PC-9 (cell line): ENCODE results near the gene MAGI2. TPM values are rescaled to one million over a fixed set of nuclear protein-coding genes. Genes with fewer than 3 reads are reported as not detected.
"Not testable (repeated sequence)": the region's sequence is repeated elsewhere in the genome, so short reads cannot be mapped to it uniquely, and the experiment has no call there.

Source experiments
- BruUV-seq: library from RNA; stranded (reverse); fragments of 400-500 nt; replicated peaks from 2 replicates; lab custom pipeline; 2021; lab: Mats Ljungman, UMichigan
- CTCF ChIA-PET: fragments of 300-600 bp; sonication (Branson Sonifier 250); formaldehyde crosslinking; loops from one replicate; lab custom pipeline; 2022; ENCODE audit warnings: antibody characterized with exemption; lab: Charles Lee
- POLR2A ChIA-PET: fragments of 300-600 bp; sonication (Branson Sonifier 250); formaldehyde crosslinking; loops from one replicate; lab custom pipeline; 2022; ENCODE audit warnings: antibody characterized with exemption; ENCODE audit not compliant: unreplicated experiment; lab: Charles Lee
- DNase-seq, 2 experiments: peaks; one replicate each; pipeline versions ENCODE4 v3.0.0 to v3.0.0-alpha.2; 2015 to 2022; ENCODE audit warnings: mixed read lengths in 1 of 2
- H2AFZ ChIP-seq: fragments of 200-600 bp; sonication (generic); 2 replicates; pipeline ENCODE4 v1.8.1; 2017; ENCODE audit warnings: antibody characterized with exemption
- H3F3A ChIP-seq: fragments of 200-600 bp; sonication (generic); 2 replicates; pipeline ENCODE4 v1.8.1; 2017; ENCODE audit warnings: antibody characterized with exemption, mild to moderate bottlenecking, low read depth; ENCODE audit not compliant: insufficient read depth
- H3K27ac ChIP-seq: fragments of 200-600 bp; sonication (generic); 2 replicates; pipeline ENCODE4 v1.6.1; 2016; ENCODE audit warnings: mixed run types
- H3K27me3 ChIP-seq: fragments of 200-600 bp; sonication (generic); 2 replicates; pipeline ENCODE4 v1.6.1; 2016; ENCODE audit warnings: low read depth, mixed run types; ENCODE audit not compliant: insufficient read depth
- H3K36me3 ChIP-seq: fragments of 200-600 bp; sonication (generic); 2 replicates; pipeline ENCODE4 v1.6.1; 2016; ENCODE audit warnings: low read depth, mixed run types
- H3K4me1 ChIP-seq: fragments of 200-600 bp; sonication (generic); replicated peaks from 2 replicates; pipeline ENCODE4 v1.6.1; 2016; ENCODE audit warnings: mixed run types; ENCODE audit not compliant: insufficient read depth
- H3K4me2 ChIP-seq: fragments of 200-600 bp; sonication (generic); 2 replicates; pipeline ENCODE4 v1.6.1; 2017; ENCODE audit warnings: mixed run types
- H3K4me3 ChIP-seq: fragments of 200-600 bp; sonication (generic); 2 replicates; pipeline ENCODE4 v1.6.1; 2016; ENCODE audit warnings: mixed run types
- H3K79me2 ChIP-seq: fragments of 200-600 bp; sonication (generic); 2 replicates; pipeline ENCODE4 v1.6.1; 2017; ENCODE audit warnings: low read depth, mixed run types
- H3K9me2 ChIP-seq: fragments of 200-600 bp; sonication (generic); 2 replicates; pipeline ENCODE4 v1.8.1; 2017; ENCODE audit warnings: mild to moderate bottlenecking; ENCODE audit not compliant: insufficient read depth
- H3K9me3 ChIP-seq: fragments of 200-600 bp; sonication (generic); 2 replicates; pipeline ENCODE4 v1.8.1; 2016; ENCODE audit warnings: low read depth; ENCODE audit not compliant: insufficient read depth
- H4K20me1 ChIP-seq: fragments of 200-600 bp; sonication (generic); 2 replicates; pipeline ENCODE4 v1.8.1; 2017; ENCODE audit not compliant: insufficient read depth
- EZH2 ChIP-seq: fragments of 200-600 bp; sonication (generic); IDR thresholded peaks from 2 replicates; pipeline ENCODE4 v1.8.0; 2017; ENCODE audit warnings: antibody characterized with exemption, low read depth
- intact Hi-C: fragments of 100-400 bp; cut with micrococcal nuclease; formaldehyde crosslinking; loops from one replicate; pipeline ENCODE4 v1.10.0; 2022; ENCODE audit not compliant: unreplicated experiment
- total RNA-seq: library from RNA; stranded (reverse); gene quantifications from 2 replicates; pipeline ENCODE4 v1.2.3, GENCODE V29; 2021
- TF ChIP-seq, protein P1 (sequence below): fragments of 200-600 bp; sonication (generic); conservative IDR thresholded peaks from 2 replicates; pipeline ENCODE4 v1.6.1; 2017; ENCODE audit warnings: mixed run types, antibody characterized with exemption, mild to moderate bottlenecking, moderate library complexity

The MAGI2 gene
- total RNA-seq, 1 experiment from 2014 or later, result 0.92 TPM

DNA sequence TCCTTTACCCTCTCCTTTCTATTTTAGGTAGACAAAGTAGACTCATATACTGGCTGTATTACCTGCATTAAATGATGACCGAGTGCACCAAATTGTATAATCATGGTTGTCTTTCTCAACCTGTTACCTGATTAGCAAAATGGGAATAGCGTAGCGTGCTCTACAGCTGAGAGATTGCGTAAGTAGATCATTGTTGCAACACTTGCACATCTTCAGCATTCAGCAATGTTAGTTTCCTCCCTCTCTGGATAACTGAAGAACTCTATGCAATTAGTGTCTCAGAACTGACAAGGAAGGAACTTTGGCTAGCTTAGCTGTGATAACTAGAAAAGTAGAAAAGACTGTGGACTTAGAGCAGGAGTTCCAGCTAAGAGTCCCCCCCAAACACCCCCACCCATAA, 867.5 kb downstream of the MAGI2 start:
- no TSS peak for BruUV-seq
- H3F3A ChIP-seq, result no peaks in the 10 kb centered on the region
- TF ChIP-seq, protein P1, sequence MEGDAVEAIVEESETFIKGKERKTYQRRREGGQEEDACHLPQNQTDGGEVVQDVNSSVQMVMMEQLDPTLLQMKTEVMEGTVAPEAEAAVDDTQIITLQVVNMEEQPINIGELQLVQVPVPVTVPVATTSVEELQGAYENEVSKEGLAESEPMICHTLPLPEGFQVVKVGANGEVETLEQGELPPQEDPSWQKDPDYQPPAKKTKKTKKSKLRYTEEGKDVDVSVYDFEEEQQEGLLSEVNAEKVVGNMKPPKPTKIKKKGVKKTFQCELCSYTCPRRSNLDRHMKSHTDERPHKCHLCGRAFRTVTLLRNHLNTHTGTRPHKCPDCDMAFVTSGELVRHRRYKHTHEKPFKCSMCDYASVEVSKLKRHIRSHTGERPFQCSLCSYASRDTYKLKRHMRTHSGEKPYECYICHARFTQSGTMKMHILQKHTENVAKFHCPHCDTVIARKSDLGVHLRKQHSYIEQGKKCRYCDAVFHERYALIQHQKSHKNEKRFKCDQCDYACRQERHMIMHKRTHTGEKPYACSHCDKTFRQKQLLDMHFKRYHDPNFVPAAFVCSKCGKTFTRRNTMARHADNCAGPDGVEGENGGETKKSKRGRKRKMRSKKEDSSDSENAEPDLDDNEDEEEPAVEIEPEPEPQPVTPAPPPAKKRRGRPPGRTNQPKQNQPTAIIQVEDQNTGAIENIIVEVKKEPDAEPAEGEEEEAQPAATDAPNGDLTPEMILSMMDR, result no peak
- no peak for TF ChIP-seq EZH2
- H3K79me2 ChIP-seq, result no peaks in the 10 kb centered on the region
- intact Hi-C loops, result loop anchor here (2.0 to 10.0 kb wide), 4 partner anchors 339 to 1461 kb away; no protein-coding TSS in a partner anchor
- no peak overlapping the region for H3K27ac ChIP-seq
- H4K20me1 ChIP-seq, result no peaks in the 10 kb centered on the region
- H2AFZ ChIP-seq, result no peak overlapping the region
- no peak overlapping the region for H3K4me2 ChIP-seq
- no peaks in the 10 kb centered on the region for H3K9me2 ChIP-seq
- ChIA-PET POLR2A (no interaction called here), CTCF (no interaction called here)
- H3K4me3 ChIP-seq, result no peak overlapping the region
- no peaks in the 10 kb centered on the region for H3K27me3 ChIP-seq
- DNase-seq, result no peak
- H3K9me3 ChIP-seq, result no peaks in the 10 kb centered on the region
- no peaks in the 10 kb centered on the region for H3K36me3 ChIP-seq
- no peaks in the 10 kb centered on the region for H3K4me1 ChIP-seq

DNA sequence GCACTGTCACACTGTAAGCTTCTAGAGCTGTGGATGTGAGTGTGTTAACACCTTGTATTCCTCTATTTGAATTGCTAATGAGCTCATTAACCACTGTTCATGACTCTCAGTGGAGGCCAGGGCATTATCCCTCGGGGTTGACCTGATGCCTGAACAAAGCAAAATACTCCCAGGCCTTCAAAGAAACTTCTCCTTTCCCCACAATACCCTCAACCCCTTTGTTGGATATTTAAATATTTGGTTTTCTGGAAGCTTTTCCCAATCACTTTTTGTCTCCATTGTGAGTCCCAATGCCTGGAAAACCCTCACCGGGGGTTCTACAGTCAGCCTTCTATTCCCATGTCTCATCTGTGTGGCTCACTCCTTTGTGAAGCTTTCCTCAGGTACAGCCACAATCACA, 874.8 kb downstream of the MAGI2 start:
- no TSS peak for BruUV-seq
- H3F3A ChIP-seq, result no peaks in the 10 kb centered on the region
- no peaks in the 10 kb centered on the region for H3K9me2 ChIP-seq
- H3K4me2 ChIP-seq, result no peak overlapping the region
- intact Hi-C loops, result loop anchor here (1.0 kb wide), 1 partner anchor 44 kb away; no protein-coding TSS in a partner anchor
- TF ChIP-seq, protein P1, result no peak
- no peak for TF ChIP-seq EZH2
- H3K4me3 ChIP-seq, result no peak overlapping the region
- no peaks in the 10 kb centered on the region for H3K4me1 ChIP-seq
- no peaks in the 10 kb centered on the region for H3K27me3 ChIP-seq
- no peak for DNase-seq
- no peak overlapping the region for H2AFZ ChIP-seq
- CTCF ChIA-PET, result no interaction called here
- no peaks in the 10 kb centered on the region for H3K79me2 ChIP-seq
- POLR2A ChIA-PET, result no interaction called here
- no peaks in the 10 kb centered on the region for H3K9me3 ChIP-seq
- no peaks in the 10 kb centered on the region for H3K36me3 ChIP-seq
- no peak overlapping the region for H3K27ac ChIP-seq
- no peaks in the 10 kb centered on the region; the same call in 1 of the 2 replicates for H4K20me1 ChIP-seq

DNA sequence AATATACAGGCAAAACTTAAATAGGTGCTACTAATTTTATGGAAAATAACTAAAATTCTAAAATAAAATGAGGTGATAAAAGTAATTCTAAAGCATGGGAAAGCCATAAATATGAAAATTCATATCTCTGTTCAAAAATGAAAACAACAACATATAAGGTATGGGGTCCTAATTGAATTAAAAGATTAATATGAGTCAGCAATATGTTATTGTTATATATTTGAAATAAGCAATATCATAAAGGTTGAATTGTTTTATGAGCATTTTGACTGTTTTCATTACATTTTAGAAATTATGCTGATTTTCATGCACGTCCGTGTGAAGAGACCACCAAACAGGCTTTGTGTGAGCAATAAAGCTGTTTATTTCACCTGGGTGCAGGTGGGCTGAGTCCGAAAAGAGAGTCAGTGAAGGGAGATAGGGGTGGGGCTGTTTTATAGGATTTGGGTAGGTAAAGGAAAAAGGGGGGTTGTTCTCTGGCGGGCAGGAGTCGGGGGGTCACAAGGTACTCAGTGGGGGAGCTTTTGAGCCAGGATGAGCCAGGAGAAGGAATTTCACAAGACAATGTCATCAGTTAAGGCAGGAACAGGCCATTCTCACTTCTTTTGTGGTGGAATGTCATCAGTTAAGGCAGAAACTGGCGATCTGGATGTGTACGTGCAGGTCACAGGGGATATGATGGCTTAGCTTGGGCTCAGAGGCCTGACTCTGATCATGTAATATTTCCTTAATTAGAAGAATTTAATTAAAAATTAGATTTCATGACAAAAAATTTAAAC, 876.1 kb downstream of the MAGI2 start:
- DNase-seq, H3K4me2 ChIP-seq, H2AFZ ChIP-seq, H3K27me3 ChIP-seq, H3K9me3 ChIP-seq, H4K20me1 ChIP-seq, H3K27ac ChIP-seq, H3K36me3 ChIP-seq, H3K9me2 ChIP-seq, H3K4me1 ChIP-seq, BruUV-seq, H3F3A ChIP-seq, H3K79me2 ChIP-seq, intact Hi-C loops, H3K4me3 ChIP-seq, POLR2A ChIA-PET, CTCF ChIA-PET: not testable (repeated sequence)

DNA sequence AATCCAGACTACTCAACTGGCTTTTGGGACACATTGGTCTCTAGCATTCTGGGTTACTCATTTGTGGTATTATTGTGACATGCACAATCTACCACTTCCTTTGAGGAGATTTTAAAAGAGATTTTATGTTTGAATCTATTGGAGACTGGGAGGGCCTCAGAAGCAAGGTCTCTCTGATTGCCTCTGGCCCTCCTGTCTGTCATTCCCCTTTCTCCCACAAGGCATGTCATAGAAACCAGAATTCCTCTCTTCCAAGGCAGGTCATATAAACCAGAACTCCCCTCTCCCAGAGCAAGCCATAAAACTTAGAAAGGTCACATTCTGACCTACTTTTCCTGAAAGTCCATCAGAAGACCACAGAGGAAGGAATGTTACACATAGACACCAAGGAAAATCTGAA, 877.2 kb downstream of the MAGI2 start:
- Histone ChIP-seq H3K79me2 (no peaks in the 10 kb centered on the region), H3K4me2 (no peak overlapping the region), H3F3A (no peaks in the 10 kb centered on the region), H3K9me3 (no peaks in the 10 kb centered on the region), H4K20me1 (no peaks in the 10 kb centered on the region; the same call in 1 of the 2 replicates), H2AFZ (no peak overlapping the region), H3K9me2 (no peaks in the 10 kb centered on the region), H3K27me3 (no peaks in the 10 kb centered on the region), H3K27ac (no peak overlapping the region), H3K4me3 (no peak overlapping the region), H3K36me3 (no peaks in the 10 kb centered on the region), H3K4me1 (no peaks in the 10 kb centered on the region)
- ChIA-PET CTCF (no interaction called here), POLR2A (no interaction called here)
- intact Hi-C loops, result no loop called here
- TF ChIP-seq EZH2, result no peak
- TF ChIP-seq, protein P1, result no peak
- no peak for DNase-seq
- no TSS peak for BruUV-seq
